Hypothalamus (tissue), 51 donors: ENCODE results near the gene AKT3.
"Not testable (repeated sequence)": the region's sequence is repeated elsewhere in the genome, so short reads cannot be mapped to it uniquely, and the experiment has no call there.

Experiments used
- DNase-seq, 51 donors: peaks; one replicate each; lab custom pipeline; 2025; lab: John Stamatoyannopoulos, UW

AKT3 gene

GRCh38 chr1:243713470-243714186, 136.4 kb downstream of the AKT3 start:
- peak in 25 of 51 donors; percentile 5 to 92 (median 56) for DNase-seq

- DNase-seq = no peak
These were observed 137.1 kb downstream of the AKT3 start for GRCh38 chr1:243712941-243713340.

- no peak for DNase-seq
These were observed 137.8 kb downstream of the AKT3 start for GRCh38 chr1:243712242-243712641.

GRCh38 chr1:243710467-243710866, 139.6 kb downstream of the AKT3 start:
- DNase-seq = no peak

GRCh38 chr1:243708210-243708609, 141.8 kb downstream of the AKT3 start:
- DNase-seq = no peak

- DNase-seq = no peak
These were observed 143.5 kb downstream of the AKT3 start for GRCh38 chr1:243706563-243706962.

- DNase-seq = no peak
These were observed 144.5 kb downstream of the AKT3 start for GRCh38 chr1:243705585-243705984.

GRCh38 chr1:243701872-243702271, 148.2 kb downstream of the AKT3 start:
- DNase-seq = no peak

- DNase-seq = no peak
These were observed 156.2 kb downstream of the AKT3 start for GRCh38 chr1:243693800-243694199.

GRCh38 chr1:243686159-243686558, 163.9 kb downstream of the AKT3 start:
- no peak for DNase-seq

GRCh38 chr1:243680860-243681259, 169.2 kb downstream of the AKT3 start:
- no peak for DNase-seq

GRCh38 chr1:243672539-243673074, 177.4 kb downstream of the AKT3 start:
- DNase-seq = no peak

- DNase-seq = no peak
These were observed 182.5 kb downstream of the AKT3 start for GRCh38 chr1:243667591-243667990.

GRCh38 chr1:243667133-243667532, 182.9 kb downstream of the AKT3 start:
- no peak for DNase-seq

GRCh38 chr1:243663651-243664050, 186.4 kb downstream of the AKT3 start:
- no peak for DNase-seq

- not testable (repeated sequence) for DNase-seq
These were observed 187.9 kb downstream of the AKT3 start for GRCh38 chr1:243662169-243662568.

GRCh38 chr1:243658594-243659105, 191.4 kb downstream of the AKT3 start:
- no peak for DNase-seq

- no peak for DNase-seq
These were observed 192.2 kb downstream of the AKT3 start for GRCh38 chr1:243657793-243658192.

GRCh38 chr1:243649530-243649929, 200.5 kb downstream of the AKT3 start:
- DNase-seq = not testable (repeated sequence)

- no peak for DNase-seq
These were observed 203.2 kb downstream of the AKT3 start for GRCh38 chr1:243646841-243647240.

GRCh38 chr1:243645281-243645680, 204.8 kb downstream of the AKT3 start:
- DNase-seq = no peak

- no peak for DNase-seq
These were observed 207.1 kb downstream of the AKT3 start for GRCh38 chr1:243642936-243643335.
